ENCODE data around the gene SLC37A3.
"Not testable (repeated sequence)": the region's sequence is repeated elsewhere in the genome, so short reads cannot be mapped to it uniquely, and the experiment has no call there.

SLC37A3 gene

DNA sequence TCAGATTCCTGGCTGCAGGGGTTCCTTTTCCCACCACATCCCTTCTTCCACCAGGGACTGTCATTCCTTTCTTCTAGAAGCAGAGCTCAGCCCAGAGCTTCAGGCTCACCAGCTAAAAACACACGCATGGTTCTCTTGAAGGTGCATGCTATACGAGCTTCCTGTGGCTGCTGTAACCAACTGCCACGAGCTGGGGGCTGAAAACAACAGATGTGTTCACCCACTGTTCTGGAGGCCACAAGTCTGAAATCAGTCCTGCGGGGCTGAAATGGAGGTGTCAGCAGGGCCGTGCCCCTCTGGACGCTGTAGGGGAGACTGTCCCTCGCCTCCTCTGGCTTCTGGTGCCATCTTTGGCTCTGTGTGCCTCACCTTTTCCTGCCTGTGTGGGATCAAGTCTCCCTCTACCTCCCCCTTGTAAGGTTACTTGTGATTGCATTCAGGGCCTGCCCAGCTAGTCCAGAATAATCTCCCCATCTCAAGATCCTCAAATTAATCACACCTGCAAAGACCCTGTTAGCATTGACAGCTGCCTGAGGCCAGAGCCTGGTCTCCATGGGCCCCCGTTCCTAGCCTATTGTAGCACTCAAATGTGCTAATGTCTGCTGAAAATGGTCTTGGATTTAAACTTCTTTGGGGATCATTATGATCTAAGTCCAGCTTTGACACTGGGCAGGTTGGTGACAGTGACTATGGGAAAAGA, 19.3 kb upstream of the SLC37A3 start:
- no peak for TF ChIP-seq CTCF (IDR thresholded peaks at IDR 0.05; ENCODE audit: extremely low read depth, missing control alignments)
- no peak for DNase-seq (ENCODE audit: low spot score)

- DNase-seq (ENCODE audit: low spot score), result no peak
- TF ChIP-seq CTCF (IDR thresholded peaks at IDR 0.05; ENCODE audit: extremely low read depth, missing control alignments), result no peak
Measured at GRCh38 chr7:140416560-140416959, 18.2 kb upstream of the SLC37A3 start.

DNA sequence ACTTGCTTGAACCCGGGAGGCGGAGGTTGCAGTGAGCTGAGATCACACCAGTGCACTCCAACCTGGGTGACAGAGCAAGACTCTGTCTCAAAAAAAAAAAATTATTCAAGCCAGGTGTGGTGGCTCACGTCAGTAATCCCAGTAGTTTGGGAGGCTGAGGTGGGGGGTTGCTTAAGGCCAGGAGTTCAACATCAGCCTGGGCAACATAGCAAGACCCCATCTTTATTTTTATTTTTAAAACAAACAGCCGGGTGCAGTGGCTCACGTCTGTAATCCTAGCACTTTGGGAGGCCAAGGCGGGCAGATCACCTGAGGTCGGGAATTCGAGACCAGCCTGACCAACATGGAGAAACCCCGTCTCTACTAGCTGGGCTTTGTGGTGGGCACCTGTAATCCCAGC, 17.5 kb upstream of the SLC37A3 start:
- not testable (repeated sequence) for DNase-seq (ENCODE audit: low spot score)

GRCh38 chr7:140415361-140415760, 17.0 kb upstream of the SLC37A3 start:
- DNase-seq (ENCODE audit: low spot score), result no peak
- no peak for TF ChIP-seq CTCF (IDR thresholded peaks at IDR 0.05; ENCODE audit: extremely low read depth, missing control alignments)

DNA sequence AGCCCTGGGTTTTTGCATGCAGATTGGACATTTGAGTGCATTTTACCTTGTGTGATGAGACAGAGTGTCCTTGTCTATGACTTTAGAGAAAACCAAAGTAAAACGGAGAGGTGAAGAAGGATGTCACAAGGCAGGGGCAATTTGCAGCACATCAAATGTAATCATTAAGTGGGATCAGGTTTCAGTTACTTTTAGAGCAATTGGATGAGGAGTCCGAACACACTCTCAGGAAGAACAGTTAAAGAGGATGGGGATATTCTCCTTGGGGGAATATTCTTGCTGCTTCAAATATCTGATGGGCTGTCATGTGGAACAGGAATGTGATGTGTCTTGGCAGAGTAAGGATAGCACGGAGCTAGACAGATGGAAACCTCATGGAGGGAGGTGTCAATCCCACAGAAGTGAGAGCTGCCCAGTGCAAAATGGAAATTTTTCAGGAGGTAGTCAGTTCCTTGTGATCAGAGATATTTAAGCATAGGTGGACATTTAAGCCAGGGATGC, 6.3 kb upstream of the SLC37A3 start:
- no peak for TF ChIP-seq CTCF (IDR thresholded peaks at IDR 0.05; ENCODE audit: extremely low read depth, missing control alignments)
- DNase-seq (ENCODE audit: low spot score), result no peak

GRCh38 chr7:140403878-140404564, 5.7 kb upstream of the SLC37A3 start, which contains the start of gene RAB19:
RAB19 (plus strand) TSS chr7:140404058; CDS start chr7:140407647, 3,589 bp downstream.
- TF ChIP-seq CTCF (IDR thresholded peaks at IDR 0.05; ENCODE audit: extremely low read depth, missing control alignments), result no peak
- DNase-seq (ENCODE audit: low spot score), result peak; percentile 43

DNA sequence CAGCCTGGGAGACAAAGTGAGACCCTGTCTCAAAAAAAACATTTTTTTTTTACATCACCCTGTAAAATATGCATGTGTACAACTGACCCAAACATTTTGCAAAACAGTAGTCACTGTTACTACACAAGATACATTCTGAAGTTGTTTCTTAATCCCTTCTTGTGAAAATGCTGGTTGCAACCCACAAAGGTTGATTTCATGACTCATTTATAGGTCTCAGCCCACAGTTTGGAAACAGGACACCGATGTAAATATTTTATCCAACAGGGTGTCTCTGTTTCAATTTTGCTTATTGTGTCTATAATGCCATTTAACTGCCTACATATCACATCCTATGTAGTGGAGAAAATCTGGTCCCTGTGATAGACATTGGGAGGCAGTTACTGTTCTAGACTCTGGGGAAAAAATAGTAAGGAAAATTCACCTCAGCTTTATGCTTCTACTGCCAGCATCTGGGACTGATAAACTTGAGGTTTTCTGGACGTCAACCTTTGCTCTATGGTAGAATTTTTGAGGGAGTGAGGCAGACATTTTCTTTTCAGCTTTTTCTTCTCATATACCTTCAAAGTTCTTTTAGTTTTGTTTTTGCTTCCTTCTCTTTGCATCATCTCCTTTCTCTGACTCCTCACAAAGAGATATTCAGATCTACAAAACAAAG, 4.0 kb upstream of the SLC37A3 start:
- TF ChIP-seq CTCF (IDR thresholded peaks at IDR 0.05; ENCODE audit: extremely low read depth, missing control alignments), result no peak
- DNase-seq (ENCODE audit: low spot score), result no peak

Measured in GM20000 (cell line).